Transverse colon (tissue), 4 donors: Measurements from ENCODE around the gene AFAP1L1. TPM values are rescaled to one million over a fixed set of nuclear protein-coding genes. Genes with fewer than 3 reads are reported as not detected.
A peak's percentile ranks its signal among the peaks of the same experiment; 100 is the strongest.

ENCODE experiments used
- DNase-seq: peaks from one replicate; pipeline ENCODE4 v3.0.0-alpha.2; 2019
- H3K27ac ChIP-seq, 4 donors: fragments of 200-600 bp; sonication (generic); 2 replicates each; pipeline ENCODE4 v1.5.1; 2016 to 2018; ENCODE audit warnings: inconsistent platforms in 4 of 4
- H3K27me3 ChIP-seq: fragments of 200-600 bp; sonication (generic); 2 replicates; pipeline ENCODE4 v1.5.1; 2017; ENCODE audit warnings: inconsistent platforms
- H3K36me3 ChIP-seq, 4 donors: fragments of 200-600 bp; sonication (generic); 2 replicates each; pipeline ENCODE4 v1.5.1; 2017 to 2019; ENCODE audit warnings: inconsistent platforms in 4 of 4
- H3K4me1 ChIP-seq, 4 donors: fragments of 200-600 bp; sonication (generic); 2 replicates each; pipeline ENCODE4 v1.5.1; 2017 to 2020; ENCODE audit warnings: inconsistent platforms in 4 of 4
- H3K4me3 ChIP-seq, 4 donors: fragments of 200-600 bp; sonication (generic); 1 replicate in 1 of 4; 2 replicates in 3 of 4; pipeline versions ENCODE4 v1.5.1 to v1.6.1; 2017 to 2019; ENCODE audit warnings: inconsistent platforms in 4 of 4
- H3K9me3 ChIP-seq, 2 donors: fragments of 200-600 bp; sonication (generic); 2 replicates each; pipeline ENCODE4 v1.5.1; 2017 to 2019; ENCODE audit warnings: inconsistent platforms in 2 of 2
- CTCF ChIP-seq, 5 experiments: fragments of 200-600 bp in 3 of 5; fragments of 450-650 bp in 2 of 5; sonication (generic) in 3 of 5; IDR thresholded peaks; 1 replicate in 2 of 5; 2 replicates in 3 of 5; pipeline ENCODE4 v1.5.1; 2016 to 2017; ENCODE audit warnings: antibody characterized with exemption in 5 of 5, inconsistent platforms in 3 of 5, mild to moderate bottlenecking in 2 of 5, moderate library complexity in 1 of 5
- EP300 ChIP-seq: sonication (generic); formaldehyde crosslinking; IDR thresholded peaks from one replicate; pipeline ENCODE4 v1.6.1; 2017; ENCODE audit warnings: antibody characterized with exemption, low read depth
- POLR2A ChIP-seq: fragments of 450-650 bp; IDR thresholded peaks from one replicate; pipeline ENCODE4 v1.6.1; 2016; ENCODE audit warnings: antibody characterized with exemption, mild to moderate bottlenecking, moderate library complexity
- POLR2AphosphoS5 ChIP-seq, 3 donors: sonication (generic); formaldehyde crosslinking; IDR thresholded peaks; one replicate each; pipeline ENCODE4 v1.6.1; 2016; ENCODE audit warnings: antibody characterized with exemption in 3 of 3
- WGBS, 2 donors: methylation state at CpG; one replicate each; pipeline ENCODE4 v1.1.5; 2018; ENCODE audit warnings: low coverage in 1 of 2; 5-methylcytosine and 5-hydroxymethylcytosine counted together
- in situ Hi-C, 4 donors: fragments of 200-750 bp; cut with MboI; loops; one replicate each; pipeline versions ENCODE4 v1.15.0 to v1.15.1; 2017; ENCODE audit warnings: low sequenced_read_pairs in 3 of 4, low pct_ligation_motif_present in 1 of 4, low pct_unique_long_range_greater_than_20kb in 1 of 4
- intact Hi-C: fragments of 100-400 bp; cut with DNase I; formaldehyde crosslinking; loops from one replicate; pipeline ENCODE4 v1.15.1; 2023; ENCODE audit warnings: low total_unique reads
- total RNA-seq, 4 donors: library from RNA; depleted of rRNA; stranded (reverse); fragments of >200 nt; gene quantifications; one replicate each; pipeline ENCODE4 v1.1.0, GENCODE V29; 2016

The AFAP1L1 gene
- total RNA-seq, 4 donors from 2014 or later = 2.2 to 4.1 (median 3.0) TPM

GRCh38 chr5:149323210-149323609, 51.6 kb downstream of the AFAP1L1 start:
- H3K4me3 ChIP-seq = no peak overlapping the region
- in situ Hi-C loops (loop anchor here in 1 of 4 donors (5.0 kb wide), 1 partner anchor 44 kb away; no protein-coding TSS in a partner anchor), intact Hi-C loops (no loop called here)
- H3K36me3 ChIP-seq = no peaks in the 10 kb centered on the region
- peak overlapping the region; percentile 22 to 32 (median 26) for H3K27ac ChIP-seq
- H3K4me1 ChIP-seq = peaks cover 18 to 37% (median 29%) of the 10 kb centered on the region in 4 donors
- no peaks in the 10 kb centered on the region for H3K9me3 ChIP-seq
- DNase-seq = no peak
- no peaks in the 10 kb centered on the region for H3K27me3 ChIP-seq
- TF ChIP-seq EP300 = no peak
- TF ChIP-seq CTCF (IDR thresholded peaks at IDR 0.05) = no peak
- TF ChIP-seq POLR2A = no peak
- TF ChIP-seq POLR2AphosphoS5 (IDR thresholded peaks at IDR 0.05) = no peak

GRCh38 chr5:149323621-149324205, 52.1 kb downstream of the AFAP1L1 start:
- peaks cover 18 to 37% (median 29%) of the 10 kb centered on the region in 4 donors for H3K4me1 ChIP-seq
- H3K27me3 ChIP-seq = no peaks in the 10 kb centered on the region
- no peaks in the 10 kb centered on the region for H3K36me3 ChIP-seq
- no peak for DNase-seq
- TF ChIP-seq EP300 (no peak), POLR2A (no peak), CTCF (IDR thresholded peaks at IDR 0.05) (no peak), POLR2AphosphoS5 (IDR thresholded peaks at IDR 0.05) (no peak)
- intact Hi-C loops = no loop called here
- 93 to 100% methylated on average over 2 of the region's 2 CpGs for WGBS, 2 donors
- peak overlapping the region in 3 of 4 donors; percentile 14 to 24 (median 22) for H3K27ac ChIP-seq
- no peak overlapping the region for H3K4me3 ChIP-seq
- in situ Hi-C loops = loop anchor here in 1 of 4 donors (5.0 kb wide), 1 partner anchor 44 kb away; no protein-coding TSS in a partner anchor
- no peaks in the 10 kb centered on the region for H3K9me3 ChIP-seq

- Histone ChIP-seq H3K27ac (no peak overlapping the region), H3K9me3 (no peaks in the 10 kb centered on the region), H3K27me3 (no peaks in the 10 kb centered on the region), H3K36me3 (no peaks in the 10 kb centered on the region), H3K4me3 (no peak overlapping the region), H3K4me1 (peaks cover 18 to 37% (median 29%) of the 10 kb centered on the region in 4 donors)
- in situ Hi-C loops = loop anchor here in 2 of 4 donors (5.0 to 25.0 kb wide), 2 partner anchors 43 to 238 kb away; partner anchors contain the start of gene CSNK1A1 (in 1 of the 2)
- WGBS, 2 donors = 94% methylated on average over 2 of the region's 2 CpGs; no CpG with 5 or more reads in 1 of the 2 donors
- no peak for DNase-seq
- TF ChIP-seq POLR2AphosphoS5 (IDR thresholded peaks at IDR 0.05) (no peak), EP300 (no peak), POLR2A (no peak), CTCF (IDR thresholded peaks at IDR 0.05) (no peak)
- intact Hi-C loops = no loop called here
Measured at GRCh38 chr5:149324641-149325040, 53.0 kb downstream of the AFAP1L1 start.

- H3K9me3 ChIP-seq = no peaks in the 10 kb centered on the region
- no peaks in the 10 kb centered on the region for H3K36me3 ChIP-seq
- no peaks in the 10 kb centered on the region for H3K27me3 ChIP-seq
- intact Hi-C loops (no loop called here), in situ Hi-C loops (loop anchor here in 1 of 4 donors (25.0 kb wide), 1 partner anchor 237 kb away; the partner anchor contains the start of gene CSNK1A1)
- H3K27ac ChIP-seq = no peak overlapping the region
- DNase-seq = no peak
- H3K4me1 ChIP-seq = peaks cover 16 to 35% (median 26%) of the 10 kb centered on the region in 4 donors
- TF ChIP-seq CTCF (IDR thresholded peaks at IDR 0.05) = no peak
- no peak for TF ChIP-seq POLR2A
- TF ChIP-seq POLR2AphosphoS5 (IDR thresholded peaks at IDR 0.05) = no peak
- TF ChIP-seq EP300 = no peak
- H3K4me3 ChIP-seq = no peak overlapping the region
Measured at GRCh38 chr5:149325166-149325735, 53.6 kb downstream of the AFAP1L1 start.
